Loucy (cell line): ENCODE data around the gene NLRP9.

Source experiments
- H2AFZ ChIP-seq: fragments of 200-600 bp; sonication (generic); 2 replicates; pipeline ENCODE4 v1.6.0; 2016; ENCODE audit warnings: antibody characterized with exemption, mild to moderate bottlenecking, low read length, moderate library complexity
- H3F3A ChIP-seq: fragments of 200-600 bp; 2 replicates; pipeline ENCODE4 v1.6.0; 2016; ENCODE audit warnings: antibody characterized with exemption, low read depth, mild to moderate bottlenecking
- H3K27me3 ChIP-seq: fragments of 200-600 bp; sonication (generic); 2 replicates; pipeline ENCODE4 v1.6.1; 2014; ENCODE audit warnings: low read length, mild to moderate bottlenecking; ENCODE audit not compliant: insufficient read depth, poor library complexity, severe bottlenecking
- H3K36me3 ChIP-seq: fragments of 200-600 bp; sonication (generic); 2 replicates; pipeline ENCODE4 v1.6.1; 2016; ENCODE audit warnings: low read length; ENCODE audit not compliant: insufficient read depth
- H3K4me1 ChIP-seq: fragments of 200-600 bp; sonication (generic); 2 replicates; pipeline ENCODE4 v1.5.1; 2014; ENCODE audit warnings: low read length, mild to moderate bottlenecking; ENCODE audit not compliant: insufficient read depth, poor library complexity, severe bottlenecking
- H3K4me2 ChIP-seq: fragments of 200-600 bp; sonication (generic); 2 replicates; pipeline ENCODE4 v1.6.0; 2014; ENCODE audit warnings: antibody characterized with exemption, low read length, low read depth, mild to moderate bottlenecking; ENCODE audit not compliant: poor library complexity, severe bottlenecking
- H3K4me3 ChIP-seq: fragments of 200-600 bp; sonication (generic); 2 replicates; pipeline ENCODE4 v1.5.1; 2014; ENCODE audit warnings: low read length, mild to moderate bottlenecking, mixed read lengths; ENCODE audit not compliant: poor library complexity, severe bottlenecking
- H3K79me2 ChIP-seq: fragments of 200-600 bp; sonication (generic); 2 replicates; pipeline ENCODE4 v1.6.1; 2014; ENCODE audit warnings: low read length; ENCODE audit not compliant: insufficient read depth
- H3K9ac ChIP-seq: fragments of 200-600 bp; sonication (generic); 2 replicates; pipeline ENCODE4 v1.6.0; 2014; ENCODE audit warnings: mild to moderate bottlenecking, low read depth, low read length, moderate library complexity; ENCODE audit not compliant: poor library complexity, severe bottlenecking
- H3K9me2 ChIP-seq: fragments of 200-600 bp; sonication (generic); replicated peaks from 2 replicates; pipeline ENCODE4 v1.6.1; 2016; ENCODE audit warnings: low read depth, low read length, mixed read lengths
- H3K9me3 ChIP-seq: fragments of 200-600 bp; sonication (generic); 2 replicates; pipeline ENCODE4 v1.6.1; 2014; ENCODE audit warnings: mild to moderate bottlenecking, antibody characterized with exemption, low read length, low read depth; ENCODE audit not compliant: insufficient read depth
- H4K20me1 ChIP-seq: fragments of 200-600 bp; sonication (generic); 2 replicates; pipeline ENCODE4 v1.6.0; 2014; ENCODE audit warnings: antibody characterized with exemption, low read length, mild to moderate bottlenecking; ENCODE audit not compliant: insufficient read depth, poor library complexity, severe bottlenecking
- EZH2phosphoT487 ChIP-seq: fragments of 200-600 bp; IDR thresholded peaks from 2 replicates; pipeline ENCODE4 v1.6.1; 2018; ENCODE audit warnings: antibody characterized with exemption, mild to moderate bottlenecking, moderate library complexity, borderline replicate concordance
- TF ChIP-seq, protein P1 (sequence below): fragments of 200-600 bp; sonication (generic); conservative IDR thresholded peaks from 2 replicates; pipeline ENCODE4 v1.5.1; 2014; ENCODE audit warnings: mild to moderate bottlenecking, antibody characterized with exemption, low read length

NLRP9 gene

DNA sequence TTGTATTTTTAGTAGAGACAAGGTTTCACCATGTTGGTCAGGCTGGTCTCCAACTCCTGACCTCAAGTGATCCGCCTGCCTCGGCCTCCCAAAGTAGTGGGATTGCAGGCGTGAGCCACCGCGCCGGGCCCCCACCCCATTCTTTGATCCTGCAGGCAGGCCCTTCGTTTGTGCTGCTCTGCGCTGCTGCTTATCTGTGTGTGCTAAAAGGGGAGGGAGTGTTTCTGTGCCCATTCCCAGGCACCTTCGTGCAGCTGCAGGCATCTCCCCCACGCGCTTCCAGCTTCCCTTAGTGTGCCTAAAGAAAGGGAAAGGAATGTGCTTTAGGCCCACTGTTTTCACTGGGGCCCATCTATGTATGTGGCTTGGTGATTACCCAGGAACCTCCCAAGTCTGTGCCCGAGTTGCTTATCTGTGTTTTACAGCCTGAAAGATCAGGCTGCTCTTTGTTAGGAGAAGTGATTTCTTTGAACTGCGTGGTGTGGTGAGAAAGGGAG is 36.0 kb downstream of the NLRP9 start:
- TF ChIP-seq, protein P1, sequence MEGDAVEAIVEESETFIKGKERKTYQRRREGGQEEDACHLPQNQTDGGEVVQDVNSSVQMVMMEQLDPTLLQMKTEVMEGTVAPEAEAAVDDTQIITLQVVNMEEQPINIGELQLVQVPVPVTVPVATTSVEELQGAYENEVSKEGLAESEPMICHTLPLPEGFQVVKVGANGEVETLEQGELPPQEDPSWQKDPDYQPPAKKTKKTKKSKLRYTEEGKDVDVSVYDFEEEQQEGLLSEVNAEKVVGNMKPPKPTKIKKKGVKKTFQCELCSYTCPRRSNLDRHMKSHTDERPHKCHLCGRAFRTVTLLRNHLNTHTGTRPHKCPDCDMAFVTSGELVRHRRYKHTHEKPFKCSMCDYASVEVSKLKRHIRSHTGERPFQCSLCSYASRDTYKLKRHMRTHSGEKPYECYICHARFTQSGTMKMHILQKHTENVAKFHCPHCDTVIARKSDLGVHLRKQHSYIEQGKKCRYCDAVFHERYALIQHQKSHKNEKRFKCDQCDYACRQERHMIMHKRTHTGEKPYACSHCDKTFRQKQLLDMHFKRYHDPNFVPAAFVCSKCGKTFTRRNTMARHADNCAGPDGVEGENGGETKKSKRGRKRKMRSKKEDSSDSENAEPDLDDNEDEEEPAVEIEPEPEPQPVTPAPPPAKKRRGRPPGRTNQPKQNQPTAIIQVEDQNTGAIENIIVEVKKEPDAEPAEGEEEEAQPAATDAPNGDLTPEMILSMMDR = no peak
- no peak for TF ChIP-seq EZH2phosphoT487
- no peaks in the 10 kb centered on the region for H3K9me3 ChIP-seq
- no peaks in the 10 kb centered on the region for H3K27me3 ChIP-seq
- H3F3A ChIP-seq = no peaks in the 10 kb centered on the region
- no peak overlapping the region for H3K4me2 ChIP-seq
- H4K20me1 ChIP-seq = no peaks in the 10 kb centered on the region
- H3K9me2 ChIP-seq = no peaks in the 10 kb centered on the region
- H3K36me3 ChIP-seq = peaks cover 4% of the 10 kb centered on the region; the same call in 1 of the 2 replicates
- H3K79me2 ChIP-seq = no peaks in the 10 kb centered on the region
- H3K4me3 ChIP-seq = no peak overlapping the region
- H3K4me1 ChIP-seq = no peaks in the 10 kb centered on the region
- H2AFZ ChIP-seq = no peak overlapping the region
- no peak overlapping the region for H3K9ac ChIP-seq

DNA sequence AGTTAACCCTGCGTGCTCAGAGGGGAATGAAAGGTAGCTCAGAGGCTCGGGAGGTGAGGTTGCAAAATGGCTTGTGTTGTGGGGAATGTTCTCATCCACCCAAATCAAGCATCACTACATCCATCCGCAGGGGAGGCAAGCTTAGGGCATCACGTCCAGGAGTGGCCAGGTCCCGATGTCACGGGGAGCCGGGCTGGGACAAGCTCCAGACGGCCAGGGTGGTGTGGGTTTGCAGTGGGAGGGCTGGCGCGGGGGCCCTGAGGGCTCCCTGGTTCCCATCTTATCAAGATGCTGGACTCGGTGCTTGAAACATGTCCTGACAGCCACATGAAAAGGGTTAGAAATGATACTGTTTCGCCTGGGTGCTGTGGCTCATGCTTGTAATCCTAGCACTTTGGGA is 37.4 kb downstream of the NLRP9 start:
- H3K79me2 ChIP-seq = no peaks in the 10 kb centered on the region
- no peak overlapping the region for H3K4me2 ChIP-seq
- H3K9ac ChIP-seq = no peak overlapping the region
- H3K27me3 ChIP-seq = no peaks in the 10 kb centered on the region
- no peaks in the 10 kb centered on the region for H3K9me2 ChIP-seq
- H3K4me3 ChIP-seq = no peak overlapping the region
- H2AFZ ChIP-seq = no peak overlapping the region
- no peaks in the 10 kb centered on the region for H3K9me3 ChIP-seq
- peaks cover 13% of the 10 kb centered on the region; the same call in 1 of the 2 replicates for H3K36me3 ChIP-seq
- no peak for TF ChIP-seq EZH2phosphoT487
- TF ChIP-seq, protein P1 = no peak
- no peaks in the 10 kb centered on the region for H3F3A ChIP-seq
- H3K4me1 ChIP-seq = no peaks in the 10 kb centered on the region
- no peaks in the 10 kb centered on the region for H4K20me1 ChIP-seq

GRCh38 chr19:55699221-55699620 is 39.0 kb downstream of the NLRP9 start:
- no peak overlapping the region for H2AFZ ChIP-seq
- H3K4me1 ChIP-seq = no peaks in the 10 kb centered on the region
- H3K27me3 ChIP-seq = no peaks in the 10 kb centered on the region
- H3F3A ChIP-seq = no peaks in the 10 kb centered on the region
- H3K9me2 ChIP-seq = no peaks in the 10 kb centered on the region
- TF ChIP-seq EZH2phosphoT487 = no peak
- TF ChIP-seq, protein P1 = no peak
- no peaks in the 10 kb centered on the region for H3K79me2 ChIP-seq
- peaks cover 28% of the 10 kb centered on the region; the same call in 1 of the 2 replicates for H3K36me3 ChIP-seq
- H3K4me2 ChIP-seq = no peak overlapping the region
- no peaks in the 10 kb centered on the region for H3K9me3 ChIP-seq
- no peaks in the 10 kb centered on the region for H4K20me1 ChIP-seq
- H3K9ac ChIP-seq = no peak overlapping the region
- H3K4me3 ChIP-seq = no peak overlapping the region
